GM19025 (cell line): ENCODE results near the gene EPX.
"Not testable (repeated sequence)": the region's sequence is repeated elsewhere in the genome, so short reads cannot be mapped to it uniquely, and the experiment has no call there.

Experiments used
- ATAC-seq: cut with Tn5 transposase; IDR thresholded peaks from one replicate; pipeline ENCODE4 v1.9.1; 2021; ENCODE audit warnings: mild to moderate bottlenecking, low read depth, moderate library complexity; ENCODE audit not compliant: unreplicated experiment

EPX gene

GRCh38 chr17:58192612-58193011, at the start of gene EPX:
Gene EPX, plus strand, starts transcription at chr17:58192726. Its CDS starts 121 bp downstream, at chr17:58192847.
- ATAC-seq, result no peak

GRCh38 chr17:58143335-58143734, 49.2 kb upstream of the EPX start:
- ATAC-seq, result not testable (repeated sequence)

GRCh38 chr17:58144801-58145200, 47.7 kb upstream of the EPX start:
- no peak for ATAC-seq

- no peak for ATAC-seq
These were observed 44.5 kb upstream of the EPX start, which contains the start of gene OR4D1 for GRCh38 chr17:58147930-58148434. Gene OR4D1, plus strand, starts transcription at chr17:58148384. Its CDS starts 6,770 bp downstream, at chr17:58155154.

- no peak for ATAC-seq
These were observed 43.9 kb upstream of the EPX start for GRCh38 chr17:58148609-58149008.

GRCh38 chr17:58150394-58150793, 42.1 kb upstream of the EPX start:
- no peak for ATAC-seq

GRCh38 chr17:58153046-58153445, 39.5 kb upstream of the EPX start:
- no peak for ATAC-seq

GRCh38 chr17:58153671-58154070, 38.9 kb upstream of the EPX start:
- no peak for ATAC-seq

GRCh38 chr17:58156839-58157803, 35.4 kb upstream of the EPX start:
- ATAC-seq, result no peak

GRCh38 chr17:58158181-58158580, 34.3 kb upstream of the EPX start:
- no peak for ATAC-seq

- ATAC-seq, result no peak
These were observed 31.0 kb upstream of the EPX start for GRCh38 chr17:58161566-58161965.

GRCh38 chr17:58165981-58166380, 26.5 kb upstream of the EPX start:
- no peak for ATAC-seq

GRCh38 chr17:58166682-58167081, 25.8 kb upstream of the EPX start, which contains the start of gene OR4D2:
Gene OR4D2, plus strand, starts transcription at chr17:58166982. Its CDS starts 2,674 bp downstream, at chr17:58169656.
- no peak for ATAC-seq

GRCh38 chr17:58170622-58171021, 21.9 kb upstream of the EPX start:
- ATAC-seq, result no peak

- ATAC-seq, result no peak
These were observed 20.0 kb upstream of the EPX start for GRCh38 chr17:58172369-58173071.

- no peak for ATAC-seq
These were observed 17.7 kb upstream of the EPX start for GRCh38 chr17:58174871-58175270.

GRCh38 chr17:58176200-58176599, 16.3 kb upstream of the EPX start:
- ATAC-seq, result no peak

- ATAC-seq, result no peak
These were observed 10.7 kb upstream of the EPX start for GRCh38 chr17:58181796-58182195.

- ATAC-seq, result no peak
These were observed 9.0 kb upstream of the EPX start for GRCh38 chr17:58183514-58183913.

- ATAC-seq, result no peak
These were observed 8.1 kb upstream of the EPX start for GRCh38 chr17:58184308-58184985.
